GM12892 (cell line): ENCODE results near the gene SLC35C1.

ENCODE experiments used
- POLR2A ChIP-seq: IDR thresholded peaks from 2 replicates; pipeline ENCODE4 v1.6.1; 2011; ENCODE audit warnings: low read depth, low read length, control low read depth
- TAF1 ChIP-seq: IDR thresholded peaks from 2 replicates; pipeline ENCODE4 v1.6.1; 2011; ENCODE audit warnings: low read depth, mild to moderate bottlenecking, control low read depth, low read length, borderline replicate concordance

DNA sequence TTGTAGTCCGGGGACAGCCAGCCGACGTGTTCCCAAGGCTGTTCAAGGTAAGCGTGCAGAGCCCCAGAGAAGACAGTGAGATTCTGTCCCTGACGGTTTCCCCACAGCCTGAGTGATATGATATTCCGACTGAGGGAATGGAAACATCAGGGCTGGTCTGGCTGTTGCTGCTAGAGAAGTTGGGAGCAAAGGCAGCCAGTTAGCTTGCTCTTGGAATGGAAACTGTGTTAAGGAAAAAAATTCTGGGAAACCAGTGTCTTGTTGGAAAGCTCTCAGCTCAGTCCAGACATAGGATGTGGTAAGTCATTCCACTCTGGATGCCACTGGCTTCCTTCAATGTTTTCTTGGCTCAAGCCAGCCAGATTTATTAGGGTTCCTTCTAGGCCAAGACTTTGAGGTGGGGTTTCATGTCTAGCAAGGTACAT lies 51.1 kb downstream of the SLC35C1 start:
- TF ChIP-seq POLR2A: no peak
- no peak for TF ChIP-seq TAF1
